ENCODE results near the gene TBATA.
A peak's percentile ranks its signal among the peaks of the same experiment; 100 is the strongest.

Gene TBATA

DNA sequence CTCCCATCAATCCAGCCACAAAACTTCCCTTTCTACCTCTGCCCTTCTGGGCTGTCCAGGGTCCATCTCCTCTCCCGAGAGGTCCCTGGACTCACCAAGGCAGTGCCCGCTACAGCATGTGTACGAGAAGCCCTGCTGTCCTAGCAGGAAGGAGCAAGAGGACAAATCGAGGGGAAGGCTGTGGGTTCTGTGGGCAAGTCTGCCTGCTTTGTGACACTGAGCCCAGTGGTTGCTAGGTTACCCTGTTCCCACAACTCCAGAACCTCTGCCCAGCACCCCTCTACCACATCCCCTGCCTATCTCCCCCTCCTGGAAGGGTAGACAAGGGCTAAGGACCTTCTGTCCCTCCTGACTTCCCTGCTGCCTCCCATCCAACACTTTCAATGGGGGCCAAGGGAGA lies at the start of gene TBATA:
TBATA (minus strand) TSS at position 188 of the 400 bp plus-strand sequence. CDS start 1,998 bp downstream, outside the sequence.
- DNase-seq (ENCODE audit: low read depth), result no peak

DNA sequence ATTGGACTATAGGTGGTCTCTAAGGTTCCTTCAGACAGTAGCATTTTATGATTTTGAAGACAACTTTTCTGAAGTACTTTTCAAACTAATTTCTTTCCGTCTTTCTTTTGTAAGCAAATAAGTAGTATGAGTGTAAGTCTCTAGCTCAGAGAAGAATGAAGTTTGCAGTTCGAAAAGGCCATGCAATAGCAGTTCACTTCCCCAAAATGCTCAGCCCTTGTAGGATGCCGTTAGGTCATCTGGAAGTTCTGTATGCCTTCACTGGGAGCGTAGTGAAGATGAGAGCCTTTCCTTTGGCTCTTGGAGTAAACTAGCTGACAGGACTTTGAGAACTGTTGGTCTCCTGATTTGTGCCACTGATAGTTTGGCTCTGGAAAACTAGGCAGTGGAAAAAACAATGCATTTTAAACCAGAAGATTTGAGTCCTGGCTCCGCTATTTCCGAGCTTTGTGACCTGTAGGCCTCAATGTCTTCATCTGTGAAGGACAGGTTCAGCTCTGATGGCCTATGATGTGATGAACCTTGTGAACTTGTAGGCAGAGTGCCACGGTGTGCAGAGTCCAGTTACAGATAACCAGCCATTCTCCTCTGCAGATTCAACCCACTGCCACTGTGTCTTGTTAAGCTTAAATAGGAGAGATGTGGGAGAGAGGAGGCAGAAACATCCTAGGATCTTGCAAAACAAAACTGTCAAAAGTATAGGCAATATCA lies 49.4 kb upstream of the TBATA start:
- DNase-seq (ENCODE audit: low read depth), result no peak

GRCh38 chr10:70834021-70834420 lies 48.8 kb upstream of the TBATA start:
- no peak for DNase-seq (ENCODE audit: low read depth)

GRCh38 chr10:70833601-70834000 lies 48.4 kb upstream of the TBATA start:
- DNase-seq (ENCODE audit: low read depth), result no peak

GRCh38 chr10:70832852-70833528 lies 47.8 kb upstream of the TBATA start:
- peak; percentile 74 for DNase-seq (ENCODE audit: low read depth)

GRCh38 chr10:70832221-70832620 lies 47.0 kb upstream of the TBATA start:
- no peak for DNase-seq (ENCODE audit: low read depth)

GRCh38 chr10:70830164-70830563 lies 45.0 kb upstream of the TBATA start:
- DNase-seq (ENCODE audit: low read depth), result no peak

DNA sequence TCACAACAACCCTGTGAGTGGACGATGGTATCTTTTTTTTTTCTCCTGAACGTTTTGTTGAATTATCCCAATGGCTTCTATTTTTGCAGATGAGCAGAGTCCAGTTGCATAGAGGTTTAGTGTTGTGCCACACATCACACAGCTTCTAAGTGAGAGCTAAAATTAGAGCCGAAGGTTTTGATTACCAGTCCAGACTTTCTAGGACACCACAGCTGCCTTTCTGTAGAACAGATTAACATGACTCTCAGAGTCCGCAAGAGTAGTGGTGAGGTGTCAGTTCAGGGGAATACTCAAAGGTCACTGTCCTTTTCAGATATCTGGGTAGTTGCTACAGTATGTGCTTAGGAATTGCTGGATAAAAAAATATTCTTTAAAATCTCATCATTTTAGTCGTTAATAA lies 44.4 kb upstream of the TBATA start:
- no peak for DNase-seq (ENCODE audit: low read depth)

- DNase-seq (ENCODE audit: low read depth), result no peak
Observed at GRCh38 chr10:70828923-70829322, 43.7 kb upstream of the TBATA start.

GRCh38 chr10:70827086-70827757 lies 42.0 kb upstream of the TBATA start:
- no peak for DNase-seq (ENCODE audit: low read depth)

DNA sequence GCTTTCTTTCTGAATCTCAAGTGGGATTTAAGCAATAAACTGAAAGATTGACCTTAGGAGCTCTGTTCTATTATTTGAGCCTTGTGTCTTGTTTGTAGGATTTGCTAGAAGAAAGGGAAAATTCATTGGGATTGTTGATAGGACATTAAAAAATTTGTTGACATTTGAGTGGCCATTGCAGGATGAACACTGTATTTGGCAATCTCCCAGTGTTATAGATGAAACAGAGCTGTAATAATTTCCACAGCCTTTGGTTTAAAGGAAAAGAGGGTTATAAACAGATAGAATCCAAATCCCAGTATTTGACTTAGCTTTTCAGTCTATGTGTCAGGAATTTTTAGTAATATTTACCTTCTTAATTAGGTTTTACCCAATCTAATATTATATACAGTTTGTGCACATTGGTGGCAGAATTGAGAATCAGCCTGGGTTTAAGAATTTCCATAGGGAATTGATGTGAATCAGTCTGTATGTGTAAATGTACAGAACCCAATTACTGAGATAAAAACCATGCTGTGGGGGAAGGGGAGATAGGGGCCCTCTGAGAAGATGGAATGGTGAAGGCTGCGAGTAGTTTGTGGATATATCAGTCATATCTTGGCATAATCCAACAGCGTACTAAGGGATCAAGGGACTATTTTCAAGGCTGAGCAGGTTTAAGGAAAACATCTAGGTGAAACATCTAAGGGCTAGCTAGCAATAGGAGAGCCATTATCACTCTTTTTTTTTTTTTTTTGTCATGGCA lies 37.1 kb upstream of the TBATA start:
- no peak for DNase-seq (ENCODE audit: low read depth)

DNA sequence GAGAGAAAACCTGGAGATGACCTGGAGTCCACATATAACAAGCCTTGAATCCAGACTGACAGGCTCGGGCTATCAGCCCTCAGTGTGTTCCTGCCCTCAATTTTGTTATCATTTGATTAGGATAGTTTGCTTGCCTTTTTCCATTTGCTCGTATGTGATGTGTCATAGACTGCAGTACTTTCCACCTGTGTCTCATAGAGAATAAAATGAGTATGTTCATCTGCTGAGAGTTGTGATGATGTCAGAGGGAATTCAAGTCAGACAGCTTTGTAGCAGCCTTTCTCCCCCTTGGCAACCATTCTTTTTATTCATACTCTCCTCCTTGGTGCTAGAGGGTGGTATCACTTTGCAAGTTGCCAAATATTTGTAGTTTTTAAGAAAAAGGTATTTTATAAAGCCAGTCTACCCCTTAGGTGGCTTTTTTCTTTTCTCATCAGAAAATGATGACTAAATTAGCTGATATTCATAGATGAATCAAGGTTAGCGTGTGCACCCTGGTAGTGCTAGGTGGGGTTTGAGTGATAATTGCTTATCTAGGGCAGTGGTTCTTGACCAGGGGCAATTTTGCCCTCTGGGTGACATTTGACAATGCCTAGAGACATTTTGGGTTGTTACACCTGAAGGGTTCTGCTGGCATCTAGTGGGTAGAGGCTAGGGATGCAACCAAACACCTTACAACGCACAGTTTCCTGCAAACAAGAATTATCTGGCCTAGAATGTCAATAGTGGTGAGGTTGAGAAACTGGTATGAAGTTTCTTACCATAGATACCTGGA lies 36.0 kb upstream of the TBATA start:
- DNase-seq (ENCODE audit: low read depth), result no peak

GRCh38 chr10:70816220-70816894 lies 31.2 kb upstream of the TBATA start:
- DNase-seq (ENCODE audit: low read depth), result peak; percentile 78

DNA sequence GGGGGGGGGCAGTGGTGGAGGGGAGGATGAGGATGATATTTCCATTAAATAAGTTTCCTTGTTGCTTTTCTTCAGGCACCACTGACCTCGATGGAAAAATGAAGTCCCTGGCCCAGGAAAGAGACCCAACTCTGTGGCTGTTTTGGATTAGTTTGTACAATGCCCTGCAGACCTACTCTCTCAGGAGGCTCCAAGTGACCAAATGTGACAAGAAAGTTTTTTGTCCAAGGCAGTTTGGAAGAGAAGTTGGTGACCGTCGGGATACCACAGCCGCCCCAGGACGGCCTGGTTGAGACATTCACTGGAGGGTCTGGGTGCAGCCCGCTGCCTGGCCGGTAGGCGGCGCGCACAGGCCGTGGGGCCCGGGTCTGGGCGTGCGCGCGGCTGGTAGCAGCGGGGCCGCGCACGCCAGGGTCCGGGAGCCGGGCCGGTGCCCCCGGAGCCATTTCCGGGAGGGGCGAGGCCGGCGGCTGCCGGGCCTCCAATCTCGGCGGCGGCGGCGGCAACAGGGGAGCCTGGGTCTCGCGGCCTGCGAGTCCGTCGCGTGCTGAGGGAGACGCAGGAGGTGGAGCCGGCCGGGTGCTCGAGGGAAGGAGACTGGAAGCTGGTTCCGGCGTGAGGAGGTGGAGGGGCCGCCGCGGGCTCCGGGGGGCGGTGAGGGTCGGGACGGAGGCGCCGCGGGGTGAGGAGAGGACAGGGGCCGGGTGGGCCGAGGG lies 30.5 kb upstream of the TBATA start, which contains the start of gene SGPL1:
SGPL1 (plus strand) TSS at position 445 of the 716 bp plus-strand sequence. CDS start 906 bp downstream, outside the sequence.
- DNase-seq (ENCODE audit: low read depth), result peak; percentile 67

DNA sequence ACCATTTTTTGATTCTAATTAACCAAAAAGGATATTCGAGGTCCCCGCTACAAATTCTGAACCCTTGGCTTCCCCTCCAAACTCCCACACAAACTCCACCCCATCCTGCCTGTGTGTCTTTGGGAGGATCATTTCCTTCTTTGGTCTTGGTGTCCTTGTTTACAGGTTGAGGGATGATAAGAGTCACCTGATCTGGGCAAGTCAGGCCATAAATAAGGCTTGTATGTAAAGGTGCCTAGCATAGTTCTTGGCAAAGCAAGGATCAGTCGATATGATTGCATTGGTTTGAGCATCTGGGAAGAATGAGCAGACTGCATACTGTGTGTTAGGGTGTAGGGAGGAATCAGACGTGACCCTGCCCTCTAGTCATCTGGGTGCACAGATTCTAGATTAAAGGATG lies 28.9 kb upstream of the TBATA start:
- DNase-seq (ENCODE audit: low read depth), result no peak

GRCh38 chr10:70812814-70813213 lies 27.6 kb upstream of the TBATA start:
- no peak for DNase-seq (ENCODE audit: low read depth)

DNA sequence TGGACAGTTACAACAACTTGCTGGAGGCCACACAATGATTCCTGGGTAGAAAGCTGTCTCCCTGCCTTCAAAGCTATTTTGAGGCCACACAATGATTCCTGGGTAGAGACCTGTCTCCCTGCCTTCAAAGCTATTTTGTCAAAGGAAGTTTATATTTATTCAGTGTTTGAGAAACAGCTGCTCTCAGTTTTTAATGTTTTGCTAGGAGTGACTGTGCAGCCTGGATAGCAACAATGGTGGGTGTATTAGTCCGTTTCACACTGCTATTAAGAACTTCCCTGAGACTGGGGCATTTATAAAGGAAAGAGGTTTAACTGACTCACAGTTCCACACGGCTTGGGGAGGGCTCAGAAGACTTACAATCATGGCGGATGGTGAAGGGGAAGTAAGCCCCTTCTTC lies 26.7 kb upstream of the TBATA start:
- no peak for DNase-seq (ENCODE audit: low read depth)

DNA sequence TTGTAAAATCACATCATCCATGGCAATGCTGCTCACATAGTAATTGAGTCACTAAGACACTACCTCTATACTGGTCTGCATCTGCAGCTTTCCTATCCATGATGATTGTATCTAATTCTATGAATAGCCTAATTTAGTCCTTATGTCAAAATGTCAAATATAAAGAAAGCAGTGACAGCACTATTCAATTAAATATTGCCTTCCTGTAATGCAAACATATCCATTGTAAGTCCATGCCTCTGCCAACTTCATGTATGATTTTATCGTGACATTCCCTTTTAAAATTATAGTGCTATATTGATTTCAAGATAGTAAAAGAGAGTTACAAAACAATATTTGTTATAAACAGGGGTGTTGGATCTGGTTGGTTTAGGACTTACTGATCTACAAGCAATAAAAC lies 25.8 kb upstream of the TBATA start:
- DNase-seq (ENCODE audit: low read depth), result no peak

- DNase-seq (ENCODE audit: low read depth), result no peak
Observed at GRCh38 chr10:70809726-70810125, 24.5 kb upstream of the TBATA start.

- no peak for DNase-seq (ENCODE audit: low read depth)
Observed at GRCh38 chr10:70809011-70809611, 23.9 kb upstream of the TBATA start.
